KBM-7 (cell line): ENCODE data around the gene C6orf58.

Experiments used
- DNase-seq: peaks from one replicate; pipeline ENCODE4 v3.0.0-alpha.2; 2015
- in situ Hi-C: fragments of 300-500 bp; cut with MboI; formaldehyde crosslinking; loops from 2 replicates; pipeline ENCODE4 v1.14.3; 2020; ENCODE audit warnings: low sequenced_read_pairs, low pct_unique_long_range_greater_than_20kb, mixed read lengths

C6orf58 gene

GRCh38 chr6:127576874-127577273 lies at the start of gene C6orf58:
Gene C6orf58 (plus strand): TSS chr6:127577174. CDS start chr6:127577186, 12 bp downstream.
- no peak for DNase-seq
- in situ Hi-C loops = no loop called here

- in situ Hi-C loops = no loop called here
- no peak for DNase-seq
These were observed 44.0 kb upstream of the C6orf58 start for GRCh38 chr6:127533011-127533410.

GRCh38 chr6:127533736-127534135 lies 43.2 kb upstream of the C6orf58 start:
- DNase-seq = no peak
- in situ Hi-C loops = no loop called here

- DNase-seq = no peak
- in situ Hi-C loops = no loop called here
These were observed 38.2 kb upstream of the C6orf58 start for GRCh38 chr6:127538750-127539264.

GRCh38 chr6:127539272-127539671 lies 37.7 kb upstream of the C6orf58 start:
- DNase-seq = no peak
- in situ Hi-C loops = no loop called here

- in situ Hi-C loops = no loop called here
- no peak for DNase-seq
These were observed 29.8 kb upstream of the C6orf58 start for GRCh38 chr6:127547215-127547614.

- in situ Hi-C loops = no loop called here
- peak; percentile 18 for DNase-seq
These were observed 28.9 kb upstream of the C6orf58 start for GRCh38 chr6:127547904-127548649.

- in situ Hi-C loops = no loop called here
- DNase-seq = no peak
These were observed 26.6 kb upstream of the C6orf58 start for GRCh38 chr6:127550403-127550802.

- in situ Hi-C loops = no loop called here
These were observed 22.5 kb upstream of the C6orf58 start for GRCh38 chr6:127554435-127555006.

GRCh38 chr6:127561660-127562059 lies 15.3 kb upstream of the C6orf58 start:
- in situ Hi-C loops = no loop called here
- DNase-seq = no peak

More at GRCh38 chr6:127554435-127555006, 22.5 kb upstream of the C6orf58 start:
- no peak for DNase-seq

- in situ Hi-C loops = no loop called here
- no peak for DNase-seq
These were observed 12.2 kb upstream of the C6orf58 start for GRCh38 chr6:127564761-127565160.

GRCh38 chr6:127566119-127566518 lies 10.9 kb upstream of the C6orf58 start:
- DNase-seq = no peak
- in situ Hi-C loops = no loop called here

GRCh38 chr6:127566651-127567050 lies 10.3 kb upstream of the C6orf58 start:
- in situ Hi-C loops = no loop called here
- DNase-seq = no peak

GRCh38 chr6:127567476-127567875 lies 9.5 kb upstream of the C6orf58 start:
- in situ Hi-C loops = no loop called here
- no peak for DNase-seq

GRCh38 chr6:127570739-127571389 lies 6.1 kb upstream of the C6orf58 start:
- DNase-seq = no peak
- in situ Hi-C loops = no loop called here

- in situ Hi-C loops = no loop called here
These were observed 1.9 kb downstream of the C6orf58 start for GRCh38 chr6:127578900-127579299.

GRCh38 chr6:127581576-127581975 lies 4.6 kb downstream of the C6orf58 start:
- DNase-seq = no peak
- in situ Hi-C loops = no loop called here

More at GRCh38 chr6:127578900-127579299, 1.9 kb downstream of the C6orf58 start:
- DNase-seq = no peak

GRCh38 chr6:127582777-127583462 lies 5.9 kb downstream of the C6orf58 start:
- in situ Hi-C loops = no loop called here
- no peak for DNase-seq

GRCh38 chr6:127585123-127585522 lies 8.1 kb downstream of the C6orf58 start:
- in situ Hi-C loops = no loop called here
- no peak for DNase-seq

- peak; percentile 9 for DNase-seq
- in situ Hi-C loops = no loop called here
These were observed 9.4 kb downstream of the C6orf58 start for GRCh38 chr6:127586372-127586771.
